SK-N-SH treated with all-trans-retinoic acid at 6 μM for 48 hours (cell line): Measurements from ENCODE around the gene SDK1.

ENCODE experiments used
- ATAC-seq: fragments of 200-7000 bp; cut with Tn5 transposase; 3 replicates; pipeline ENCODE4 v1.9.1; 2020; ENCODE audit warnings: mild to moderate bottlenecking, moderate library complexity
- ARNTL ChIP-seq: fragments of 450-650 bp; formaldehyde crosslinking; IDR thresholded peaks from 2 replicates; pipeline ENCODE4 v1.5.0; 2020; ENCODE audit warnings: low read depth, mild to moderate bottlenecking, moderate library complexity, borderline replicate concordance
- BACH2 ChIP-seq: fragments of 250-450 bp; sonication (Bioruptor Pico); IDR thresholded peaks from 2 replicates; pipeline ENCODE4 v1.9.0; 2021; ENCODE audit warnings: mild to moderate bottlenecking, borderline replicate concordance
- CSDC2 ChIP-seq: fragments of 250-450 bp; sonication (Bioruptor Pico); IDR thresholded peaks from 2 replicates; pipeline ENCODE4 v1.5.0; 2020; ENCODE audit warnings: mild to moderate bottlenecking, moderate library complexity
- GLIS3 ChIP-seq: fragments of 250-450 bp; sonication (Bioruptor Pico); IDR thresholded peaks from 2 replicates; pipeline ENCODE4 v1.5.0; 2020; ENCODE audit warnings: mild to moderate bottlenecking, moderate library complexity
- OSR1 ChIP-seq: fragments of 250-450 bp; sonication (Bioruptor Pico); IDR thresholded peaks from 2 replicates; pipeline ENCODE4 v1.8.0; 2022; ENCODE audit warnings: moderate library complexity, mild to moderate bottlenecking, inconsistent platforms
- PPARA ChIP-seq: fragments of 250-450 bp; sonication (Bioruptor Pico); IDR thresholded peaks from 2 replicates; pipeline ENCODE4 v1.5.0; 2020; ENCODE audit warnings: mild to moderate bottlenecking, borderline replicate concordance
- RARB ChIP-seq: fragments of 250-450 bp; sonication (Bioruptor Pico); IDR thresholded peaks from 2 replicates; pipeline ENCODE4 v1.8.0; 2021; ENCODE audit warnings: mild to moderate bottlenecking, moderate library complexity
- TCF4 ChIP-seq: fragments of 250-450 bp; sonication (Bioruptor Pico); IDR thresholded peaks from 2 replicates; pipeline ENCODE4 v1.8.0; 2021; ENCODE audit warnings: mild to moderate bottlenecking, moderate library complexity, borderline replicate concordance
- TOX ChIP-seq: fragments of 250-450 bp; sonication (Bioruptor Pico); IDR thresholded peaks from 2 replicates; pipeline ENCODE4 v1.8.0; 2021; ENCODE audit warnings: mild to moderate bottlenecking, moderate library complexity, borderline replicate concordance
- ZC3H10 ChIP-seq: fragments of 250-450 bp; sonication (Bioruptor Pico); IDR thresholded peaks from 2 replicates; pipeline ENCODE4 v1.5.1; 2021; ENCODE audit warnings: mild to moderate bottlenecking, moderate library complexity
- ZFP30 ChIP-seq: fragments of 450-650 bp; formaldehyde crosslinking; IDR thresholded peaks from 2 replicates; pipeline ENCODE4 v1.5.0; 2022; ENCODE audit warnings: mild to moderate bottlenecking, moderate library complexity
- ZNF565 ChIP-seq: fragments of 450-650 bp; formaldehyde crosslinking; conservative IDR thresholded peaks from 2 replicates; pipeline ENCODE4 v1.5.0; 2020; ENCODE audit warnings: low read depth, mild to moderate bottlenecking, moderate library complexity
- ZNF70 ChIP-seq: fragments of 450-650 bp; formaldehyde crosslinking; IDR thresholded peaks from 2 replicates; pipeline ENCODE4 v1.5.0; 2020; ENCODE audit warnings: mild to moderate bottlenecking, moderate library complexity
- ZNF8 ChIP-seq: fragments of 450-650 bp; formaldehyde crosslinking; IDR thresholded peaks from 2 replicates; pipeline ENCODE4 v1.5.0; 2020; ENCODE audit warnings: mild to moderate bottlenecking, moderate library complexity
- TF ChIP-seq, protein P1 (sequence below): fragments of 250-450 bp; sonication (Bioruptor Pico); IDR thresholded peaks from 2 replicates; pipeline ENCODE4 v1.5.1; 2020; ENCODE audit warnings: low read depth, mild to moderate bottlenecking, moderate library complexity
- TF ChIP-seq, protein P2 (sequence below): fragments of 250-450 bp; sonication (Bioruptor Pico); IDR thresholded peaks from 2 replicates; pipeline ENCODE4 v1.8.0; 2021; ENCODE audit warnings: low read depth, mild to moderate bottlenecking, moderate library complexity, borderline replicate concordance
- TF ChIP-seq, protein P3 (sequence below): fragments of 250-450 bp; sonication (Bioruptor Pico); IDR thresholded peaks from 2 replicates; pipeline ENCODE4 v1.8.0; 2020; ENCODE audit warnings: mild to moderate bottlenecking, moderate library complexity, borderline replicate concordance
- TF ChIP-seq, protein P4 (sequence below): fragments of 250-450 bp; sonication (Bioruptor Pico); IDR thresholded peaks from 2 replicates; pipeline ENCODE4 v1.5.0; 2020; ENCODE audit warnings: mild to moderate bottlenecking, moderate library complexity

Gene SDK1

DNA sequence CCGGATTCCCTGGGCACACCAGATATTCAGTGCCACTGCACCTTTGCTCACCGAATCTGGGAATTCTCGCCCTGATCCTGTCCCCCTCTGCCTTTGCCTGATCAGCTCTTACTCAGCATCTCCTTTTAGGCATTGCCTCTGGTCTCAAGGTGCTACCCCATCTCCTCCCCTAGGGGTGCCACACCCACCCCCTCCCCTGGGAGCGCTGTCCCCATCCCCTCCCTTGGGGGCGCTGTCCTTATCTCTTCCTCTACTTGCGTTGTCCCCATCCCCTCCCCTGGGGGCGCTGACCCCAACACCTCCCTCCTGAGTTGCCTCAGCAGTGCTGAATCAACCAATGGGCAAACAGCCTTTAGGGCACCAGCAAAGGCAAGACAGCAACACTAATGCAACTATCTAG is 694.1 kb downstream of the SDK1 start:
- TF ChIP-seq, protein P1, sequence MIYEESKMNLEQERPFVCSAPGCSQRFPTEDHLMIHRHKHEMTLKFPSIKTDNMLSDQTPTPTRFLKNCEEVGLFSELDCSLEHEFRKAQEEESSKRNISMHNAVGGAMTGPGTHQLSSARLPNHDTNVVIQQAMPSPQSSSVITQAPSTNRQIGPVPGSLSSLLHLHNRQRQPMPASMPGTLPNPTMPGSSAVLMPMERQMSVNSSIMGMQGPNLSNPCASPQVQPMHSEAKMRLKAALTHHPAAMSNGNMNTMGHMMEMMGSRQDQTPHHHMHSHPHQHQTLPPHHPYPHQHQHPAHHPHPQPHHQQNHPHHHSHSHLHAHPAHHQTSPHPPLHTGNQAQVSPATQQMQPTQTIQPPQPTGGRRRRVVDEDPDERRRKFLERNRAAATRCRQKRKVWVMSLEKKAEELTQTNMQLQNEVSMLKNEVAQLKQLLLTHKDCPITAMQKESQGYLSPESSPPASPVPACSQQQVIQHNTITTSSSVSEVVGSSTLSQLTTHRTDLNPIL: no peak
- TF ChIP-seq RARB (CRISPR knock-in tag) (no peak), ZNF70 (CRISPR knock-in tag) (no peak), ARNTL (no peak), CSDC2 (CRISPR knock-in tag) (no peak), TCF4 (no peak), PPARA (CRISPR knock-in tag) (no peak), ZFP30 (CRISPR knock-in tag) (no peak), BACH2 (no peak), TOX (CRISPR knock-in tag) (no peak), ZNF8 (CRISPR knock-in tag) (no peak), GLIS3 (no peak)
- TF ChIP-seq, protein P2, sequence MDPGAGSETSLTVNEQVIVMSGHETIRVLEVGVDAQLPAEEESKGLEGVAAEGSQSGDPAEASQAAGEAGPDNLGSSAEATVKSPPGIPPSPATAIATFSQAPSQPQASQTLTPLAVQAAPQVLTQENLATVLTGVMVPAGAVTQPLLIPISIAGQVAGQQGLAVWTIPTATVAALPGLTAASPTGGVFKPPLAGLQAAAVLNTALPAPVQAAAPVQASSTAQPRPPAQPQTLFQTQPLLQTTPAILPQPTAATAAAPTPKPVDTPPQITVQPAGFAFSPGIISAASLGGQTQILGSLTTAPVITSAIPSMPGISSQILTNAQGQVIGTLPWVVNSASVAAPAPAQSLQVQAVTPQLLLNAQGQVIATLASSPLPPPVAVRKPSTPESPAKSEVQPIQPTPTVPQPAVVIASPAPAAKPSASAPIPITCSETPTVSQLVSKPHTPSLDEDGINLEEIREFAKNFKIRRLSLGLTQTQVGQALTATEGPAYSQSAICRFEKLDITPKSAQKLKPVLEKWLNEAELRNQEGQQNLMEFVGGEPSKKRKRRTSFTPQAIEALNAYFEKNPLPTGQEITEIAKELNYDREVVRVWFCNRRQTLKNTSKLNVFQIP (CRISPR knock-in tag): no peak
- TF ChIP-seq, protein P3, sequence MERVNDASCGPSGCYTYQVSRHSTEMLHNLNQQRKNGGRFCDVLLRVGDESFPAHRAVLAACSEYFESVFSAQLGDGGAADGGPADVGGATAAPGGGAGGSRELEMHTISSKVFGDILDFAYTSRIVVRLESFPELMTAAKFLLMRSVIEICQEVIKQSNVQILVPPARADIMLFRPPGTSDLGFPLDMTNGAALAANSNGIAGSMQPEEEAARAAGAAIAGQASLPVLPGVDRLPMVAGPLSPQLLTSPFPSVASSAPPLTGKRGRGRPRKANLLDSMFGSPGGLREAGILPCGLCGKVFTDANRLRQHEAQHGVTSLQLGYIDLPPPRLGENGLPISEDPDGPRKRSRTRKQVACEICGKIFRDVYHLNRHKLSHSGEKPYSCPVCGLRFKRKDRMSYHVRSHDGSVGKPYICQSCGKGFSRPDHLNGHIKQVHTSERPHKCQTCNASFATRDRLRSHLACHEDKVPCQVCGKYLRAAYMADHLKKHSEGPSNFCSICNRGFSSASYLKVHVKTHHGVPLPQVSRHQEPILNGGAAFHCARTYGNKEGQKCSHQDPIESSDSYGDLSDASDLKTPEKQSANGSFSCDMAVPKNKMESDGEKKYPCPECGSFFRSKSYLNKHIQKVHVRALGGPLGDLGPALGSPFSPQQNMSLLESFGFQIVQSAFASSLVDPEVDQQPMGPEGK (CRISPR knock-in tag): no peak
- TF ChIP-seq, protein P4, sequence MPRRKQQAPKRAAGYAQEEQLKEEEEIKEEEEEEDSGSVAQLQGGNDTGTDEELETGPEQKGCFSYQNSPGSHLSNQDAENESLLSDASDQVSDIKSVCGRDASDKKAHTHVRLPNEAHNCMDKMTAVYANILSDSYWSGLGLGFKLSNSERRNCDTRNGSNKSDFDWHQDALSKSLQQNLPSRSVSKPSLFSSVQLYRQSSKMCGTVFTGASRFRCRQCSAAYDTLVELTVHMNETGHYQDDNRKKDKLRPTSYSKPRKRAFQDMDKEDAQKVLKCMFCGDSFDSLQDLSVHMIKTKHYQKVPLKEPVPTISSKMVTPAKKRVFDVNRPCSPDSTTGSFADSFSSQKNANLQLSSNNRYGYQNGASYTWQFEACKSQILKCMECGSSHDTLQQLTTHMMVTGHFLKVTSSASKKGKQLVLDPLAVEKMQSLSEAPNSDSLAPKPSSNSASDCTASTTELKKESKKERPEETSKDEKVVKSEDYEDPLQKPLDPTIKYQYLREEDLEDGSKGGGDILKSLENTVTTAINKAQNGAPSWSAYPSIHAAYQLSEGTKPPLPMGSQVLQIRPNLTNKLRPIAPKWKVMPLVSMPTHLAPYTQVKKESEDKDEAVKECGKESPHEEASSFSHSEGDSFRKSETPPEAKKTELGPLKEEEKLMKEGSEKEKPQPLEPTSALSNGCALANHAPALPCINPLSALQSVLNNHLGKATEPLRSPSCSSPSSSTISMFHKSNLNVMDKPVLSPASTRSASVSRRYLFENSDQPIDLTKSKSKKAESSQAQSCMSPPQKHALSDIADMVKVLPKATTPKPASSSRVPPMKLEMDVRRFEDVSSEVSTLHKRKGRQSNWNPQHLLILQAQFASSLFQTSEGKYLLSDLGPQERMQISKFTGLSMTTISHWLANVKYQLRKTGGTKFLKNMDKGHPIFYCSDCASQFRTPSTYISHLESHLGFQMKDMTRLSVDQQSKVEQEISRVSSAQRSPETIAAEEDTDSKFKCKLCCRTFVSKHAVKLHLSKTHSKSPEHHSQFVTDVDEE: no peak
- TF ChIP-seq, all 23 proteins: peak for 0
- no peak for ATAC-seq

DNA sequence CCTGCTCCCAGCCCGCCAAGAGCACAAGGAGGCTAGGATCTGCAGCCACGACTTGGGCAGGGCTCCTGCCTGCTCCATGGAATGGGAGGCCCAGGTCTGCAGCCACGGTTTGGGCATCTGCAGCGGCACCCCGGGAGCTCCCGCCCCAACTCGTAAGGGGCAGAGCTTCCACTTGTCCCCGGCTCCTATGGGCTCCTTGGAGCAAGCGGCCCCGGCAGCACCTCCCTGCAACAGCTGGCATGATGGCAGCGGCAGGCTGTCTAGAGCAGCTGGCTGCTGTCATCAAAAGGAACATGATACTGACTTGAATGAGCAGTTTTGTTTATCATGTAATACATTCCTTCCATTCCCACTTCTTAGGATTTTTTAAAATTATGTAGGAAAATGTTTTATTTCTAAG is 697.0 kb downstream of the SDK1 start:
- ATAC-seq: no peak
- no peak for TF ChIP-seq ZC3H10 (CRISPR knock-in tag)
- no peak for TF ChIP-seq ZFP30 (CRISPR knock-in tag)
- no peak for TF ChIP-seq ARNTL
- TF ChIP-seq, protein P3 (CRISPR knock-in tag): no peak
- TF ChIP-seq RARB (CRISPR knock-in tag): no peak
- TF ChIP-seq TCF4: no peak
- TF ChIP-seq CSDC2 (CRISPR knock-in tag): no peak
- no peak for TF ChIP-seq PPARA (CRISPR knock-in tag)
- TF ChIP-seq OSR1 (CRISPR knock-in tag): no peak
- TF ChIP-seq, protein P1: no peak
- TF ChIP-seq ZNF565: no peak
- TF ChIP-seq, protein P2 (CRISPR knock-in tag): no peak
